ENCODE measurements around the gene SEC22C. TPM values are rescaled to one million over a fixed set of nuclear protein-coding genes. Genes with fewer than 3 reads are reported as not detected.

Gene SEC22C
- total and polyA plus RNA-seq, 2 of the 13 experiments (the other 11 are each of a cell fraction or from before 2014, with no cell fraction given) = 20.0 to 40.0 TPM

GRCh38 chr3:42610976-42611375 is 29.2 kb upstream of the SEC22C start:
- POLR2A ChIA-PET = interaction anchor here (0.7 to 1.9 kb wide), 2 partner anchors 11 to 20 kb away, joined by 3 to 9 read pairs; partner anchors contain the start of genes NKTR and SS18L2
- intact Hi-C loops (cut with micrococcal nuclease; ENCODE audit: unreplicated experiment) (no loop called here), in situ Hi-C loops (cut with HindIII; ENCODE audit: extremely low pct_ligation_motif_present, low pct_unique_long_range_greater_than_20kb) (no loop called here)
- no peaks in the 10 kb centered on the region for H3K27me3 ChIP-seq (ENCODE audit: control insufficient read depth in 1 of 2, insufficient read depth in 2 of 2, low read length in 2 of 2)
- H3K79me2 ChIP-seq (ENCODE audit: insufficient read depth, low read length) = peaks cover 94% of the 10 kb centered on the region
- TF ChIP-seq KDM1A (CRISPR knock-in tag; IDR thresholded peaks at IDR 0.05) (no peak), YY1 (IDR thresholded peaks at IDR 0.05; ENCODE audit: insufficient read depth, insufficient replicate concordance, low read depth, low read length) (no peak), ZNF432 (CRISPR knock-in tag; IDR thresholded peaks at IDR 0.05; ENCODE audit: borderline replicate concordance) (no peak), SYNCRIP (IDR thresholded peaks at IDR 0.05; ENCODE audit: insufficient read depth, low read depth, low read length) (no peak), ZC3H13 (CRISPR knock-in tag; IDR thresholded peaks at IDR 0.05) (no peak)
- CTCF ChIA-PET (ENCODE audit: low intra/inter-chr PET ratio, low total read pairs) = no interaction called here
- no peak overlapping the region for H3K27ac ChIP-seq (ENCODE audit: extremely low read length, insufficient read depth, low read length)
- no TSS peak for BruUV-seq (replicated peaks)
- H4K20me1 ChIP-seq (ENCODE audit: insufficient read depth, low read length) = peaks cover 51% of the 10 kb centered on the region
- ATAC-seq (no peak), FAIRE-seq (no peak), DNase-seq (ENCODE audit: low spot score) (no peak)
- no peak overlapping the region for H3K4me3 ChIP-seq (replicated peaks in 1 of 3; ENCODE audit: insufficient read depth in 1 of 3, low read depth in 2 of 3, low read length in 3 of 3)
- peaks cover 22% of the 10 kb centered on the region for H3K4me1 ChIP-seq (ENCODE audit: insufficient read depth, low read length)
- H3K9me3 ChIP-seq (ENCODE audit: low read length) = no peaks in the 10 kb centered on the region
- no peak overlapping the region for H3K4me2 ChIP-seq (ENCODE audit: low read depth, low read length)
- no peak overlapping the region for H2AFZ ChIP-seq (ENCODE audit: low read length)
- H3K36me3 ChIP-seq (replicated peaks in 1 of 2; ENCODE audit: control insufficient read depth in 1 of 2, insufficient read depth in 2 of 2, low read length in 2 of 2) = peaks cover 3 to 35% of the 10 kb centered on the region in 2 experiments
- no peak overlapping the region for H3K9ac ChIP-seq (ENCODE audit: insufficient read depth, low read depth, low read length)
- WGBS (ENCODE audit: low lambda C conversion rate) = 100% methylated on average over 1 of the region's 1 CpG

- no peaks in the 10 kb centered on the region for H3K9me3 ChIP-seq (ENCODE audit: low read length)
- ChIA-PET CTCF (ENCODE audit: low intra/inter-chr PET ratio, low total read pairs) (no interaction called here), POLR2A (interaction anchor here (0.8 to 1.0 kb wide), 2 partner anchors 8 to 18 kb away, joined by 4 to 5 read pairs; partner anchors contain the start of genes NKTR and SS18L2)
- no peak overlapping the region for H2AFZ ChIP-seq (ENCODE audit: low read length)
- no peak for ATAC-seq
- peaks cover 65% of the 10 kb centered on the region for H4K20me1 ChIP-seq (ENCODE audit: insufficient read depth, low read length)
- in situ Hi-C loops (cut with HindIII; ENCODE audit: extremely low pct_ligation_motif_present, low pct_unique_long_range_greater_than_20kb) = no loop called here
- H3K79me2 ChIP-seq (ENCODE audit: insufficient read depth, low read length) = peaks cover 96% of the 10 kb centered on the region
- no peak overlapping the region for H3K9ac ChIP-seq (ENCODE audit: insufficient read depth, low read depth, low read length)
- H3K27ac ChIP-seq (ENCODE audit: extremely low read length, insufficient read depth, low read length) = no peak overlapping the region
- FAIRE-seq = no peak
- peaks cover 3 to 35% of the 10 kb centered on the region in 2 experiments for H3K36me3 ChIP-seq (replicated peaks in 1 of 2; ENCODE audit: control insufficient read depth in 1 of 2, insufficient read depth in 2 of 2, low read length in 2 of 2)
- intact Hi-C loops (cut with micrococcal nuclease; ENCODE audit: unreplicated experiment) = no loop called here
- no peak overlapping the region for H3K4me3 ChIP-seq (replicated peaks in 1 of 3; ENCODE audit: insufficient read depth in 1 of 3, low read depth in 2 of 3, low read length in 3 of 3)
- 93% methylated on average over 5 of the region's 5 CpGs for WGBS (ENCODE audit: low lambda C conversion rate)
- peaks cover 43% of the 10 kb centered on the region for H3K4me1 ChIP-seq (ENCODE audit: insufficient read depth, low read length)
- no peak for DNase-seq (ENCODE audit: low spot score)
- H3K27me3 ChIP-seq (ENCODE audit: control insufficient read depth in 1 of 2, insufficient read depth in 2 of 2, low read length in 2 of 2) = no peaks in the 10 kb centered on the region
- no TSS peak for BruUV-seq (replicated peaks)
- H3K4me2 ChIP-seq (ENCODE audit: low read depth, low read length) = no peak overlapping the region
- TF ChIP-seq SRY (CRISPR knock-in tag; IDR thresholded peaks at IDR 0.05) (no peak), ZSCAN29 (CRISPR knock-in tag; conservative IDR thresholded peaks at IDR 0.05) (no peak), GMEB2 (CRISPR knock-in tag; IDR thresholded peaks at IDR 0.05; ENCODE audit: low read depth) (no peak), CBX1 (IDR thresholded peaks at IDR 0.05; ENCODE audit: low read depth) (no peak), USF2 (IDR thresholded peaks at IDR 0.05; ENCODE audit: low read depth, low read length) (no peak), USF2 (CRISPR knock-in tag; IDR thresholded peaks at IDR 0.05; ENCODE audit: borderline replicate concordance) (no peak), NPAS2 (CRISPR knock-in tag; IDR thresholded peaks at IDR 0.05; ENCODE audit: borderline replicate concordance) (no peak), ZNF362 (CRISPR knock-in tag; IDR thresholded peaks at IDR 0.05; ENCODE audit: borderline replicate concordance) (no peak), MYC (CRISPR knock-in tag; IDR thresholded peaks at IDR 0.05; ENCODE audit: borderline replicate concordance) (no peak), ZNF296 (CRISPR knock-in tag; conservative IDR thresholded peaks at IDR 0.05) (no peak)
These were observed 26.8 kb upstream of the SEC22C start for GRCh38 chr3:42608581-42608980.

Data from HepG2 (cell line).